Trophoblast cell (in vitro differentiated cells and primary cell): ENCODE data around the gene EXD3.

Experiments used
- DNase-seq, 2 donors: peaks; one replicate each; pipeline ENCODE4 v3.0.0-alpha.2; 2016
- H2AFZ ChIP-seq: 2 replicates; pipeline ENCODE4 v1.6.1; 2013; ENCODE audit warnings: low read length, moderate library complexity, mild to moderate bottlenecking; ENCODE audit not compliant: insufficient read depth, poor library complexity
- H2AK5ac ChIP-seq: 2 replicates; pipeline ENCODE4 v1.6.1; 2013; ENCODE audit warnings: mild to moderate bottlenecking, low read length
- H2BK120ac ChIP-seq: 2 replicates; pipeline ENCODE4 v1.6.1; 2013; ENCODE audit warnings: low read length, mild to moderate bottlenecking, moderate library complexity; ENCODE audit not compliant: insufficient read depth, poor library complexity
- H2BK12ac ChIP-seq: 2 replicates; pipeline ENCODE4 v1.6.1; 2013; ENCODE audit warnings: mild to moderate bottlenecking, low read length, moderate library complexity
- H2BK5ac ChIP-seq: 2 replicates; pipeline ENCODE4 v1.6.1; 2013; ENCODE audit warnings: low read length, low read depth, moderate library complexity, mild to moderate bottlenecking; ENCODE audit not compliant: poor library complexity
- H3K14ac ChIP-seq: 2 replicates; pipeline ENCODE4 v1.6.1; 2013; ENCODE audit warnings: mild to moderate bottlenecking, low read length
- H3K18ac ChIP-seq: 2 replicates; pipeline ENCODE4 v1.6.1; 2013; ENCODE audit warnings: mild to moderate bottlenecking, low read length
- H3K23ac ChIP-seq: 2 replicates; pipeline ENCODE4 v1.6.1; 2013; ENCODE audit warnings: low read length
- H3K27ac ChIP-seq: 2 replicates; pipeline ENCODE4 v1.5.1; 2013; ENCODE audit warnings: low read depth, mild to moderate bottlenecking, inconsistent platforms, low read length, moderate library complexity
- H3K27me3 ChIP-seq: 2 replicates; pipeline ENCODE4 v1.6.1; 2013; ENCODE audit warnings: inconsistent platforms, mild to moderate bottlenecking, low read length, moderate library complexity; ENCODE audit not compliant: insufficient read depth
- H3K36me3 ChIP-seq, 2 experiments: 1 replicate in 1 of 2; 2 replicates in 1 of 2; pipeline ENCODE4 v1.6.1; 2013; ENCODE audit warnings: low read length in 2 of 2, mild to moderate bottlenecking in 2 of 2, moderate library complexity in 1 of 2; ENCODE audit not compliant: insufficient read depth in 2 of 2, control insufficient read depth in 1 of 2
- H3K4ac ChIP-seq: 2 replicates; pipeline ENCODE4 v1.6.1; 2013; ENCODE audit warnings: low read depth, mild to moderate bottlenecking, low read length, moderate library complexity
- H3K4me1 ChIP-seq, 2 experiments: 1 replicate in 1 of 2; 2 replicates in 1 of 2; pipeline ENCODE4 v1.6.1; 2013; ENCODE audit warnings: low read length in 2 of 2, mild to moderate bottlenecking in 2 of 2, moderate library complexity in 1 of 2; ENCODE audit not compliant: insufficient read depth in 2 of 2, control insufficient read depth in 1 of 2
- H3K4me2 ChIP-seq: 2 replicates; pipeline ENCODE4 v1.6.1; 2013; ENCODE audit warnings: inconsistent platforms, mild to moderate bottlenecking, low read length, moderate library complexity
- H3K4me3 ChIP-seq: 2 replicates; pipeline ENCODE4 v1.5.1; 2013; ENCODE audit warnings: mild to moderate bottlenecking, low read depth, low read length, inconsistent platforms
- H3K79me1 ChIP-seq: one replicate; pipeline ENCODE4 v1.6.1; 2013; ENCODE audit warnings: low read length
- H3K79me2 ChIP-seq: 2 replicates; pipeline ENCODE4 v1.6.1; 2013; ENCODE audit warnings: low read length, mild to moderate bottlenecking; ENCODE audit not compliant: control insufficient read depth, insufficient read depth, poor library complexity
- H3K9ac ChIP-seq: 2 replicates; pipeline ENCODE4 v1.6.1; 2013; ENCODE audit warnings: mild to moderate bottlenecking, low read length
- H3K9me3 ChIP-seq: 2 replicates; pipeline ENCODE4 v1.6.1; 2013; ENCODE audit warnings: low read depth, mild to moderate bottlenecking, control low read depth, inconsistent platforms, low read length; ENCODE audit not compliant: insufficient read depth
- H4K12ac ChIP-seq: 2 replicates; pipeline ENCODE4 v1.6.1; 2013; ENCODE audit warnings: low read depth, mild to moderate bottlenecking, low read length, moderate library complexity
- H4K8ac ChIP-seq: 2 replicates; pipeline ENCODE4 v1.6.1; 2013; ENCODE audit warnings: low read depth, mild to moderate bottlenecking, low read length, moderate library complexity
- H4K91ac ChIP-seq: one replicate; pipeline ENCODE4 v1.6.1; 2013; ENCODE audit warnings: low read depth, mild to moderate bottlenecking, low read length, moderate library complexity
- WGBS: extraction: QIAGEN DNeasy Blood & Tissue Kit; methylation state at CpG from one replicate; pipeline ENCODE4 v1.1.7; 2013; ENCODE audit warnings: missing lambda C conversion rate; ENCODE audit not compliant: insufficient read length, insufficient coverage; ENCODE audit errors: extremely low coverage; 5-methylcytosine and 5-hydroxymethylcytosine counted together

The EXD3 gene

GRCh38 chr9:137306066-137306849, 116.7 kb downstream of the EXD3 start:
- no peak overlapping the region for H2BK5ac ChIP-seq
- no peak overlapping the region for H4K91ac ChIP-seq
- H3K23ac ChIP-seq, result no peak overlapping the region
- H2AFZ ChIP-seq, result no peak overlapping the region
- no peak overlapping the region for H3K18ac ChIP-seq
- H3K79me2 ChIP-seq, result no peaks in the 10 kb centered on the region
- H3K4me1 ChIP-seq, result peaks cover 9 to 16% of the 10 kb centered on the region in 2 experiments
- H3K4ac ChIP-seq, result no peak overlapping the region
- no peak overlapping the region for H2BK120ac ChIP-seq
- no peak overlapping the region for H2BK12ac ChIP-seq
- H2AK5ac ChIP-seq, result no peak overlapping the region
- H3K27ac ChIP-seq, result no peak overlapping the region
- H4K8ac ChIP-seq, result no peak overlapping the region
- peaks cover 5% of the 10 kb centered on the region for H3K27me3 ChIP-seq
- H3K14ac ChIP-seq, result no peak overlapping the region
- no CpG with 5 or more reads among the region's 30 CpGs for WGBS
- no peak overlapping the region for H3K9ac ChIP-seq
- H3K36me3 ChIP-seq, result no peaks in the 10 kb centered on the region
- H3K79me1 ChIP-seq, result peaks cover 2% of the 10 kb centered on the region
- no peaks in the 10 kb centered on the region for H3K9me3 ChIP-seq
- H3K4me3 ChIP-seq, result no peak overlapping the region
- no peak for DNase-seq
- H3K4me2 ChIP-seq, result no peak overlapping the region
- H4K12ac ChIP-seq, result no peak overlapping the region

GRCh38 chr9:137305798-137306065, 117.2 kb downstream of the EXD3 start:
- Histone ChIP-seq H4K8ac (no peak overlapping the region), H2BK12ac (no peak overlapping the region), H3K27ac (no peak overlapping the region), H3K79me1 (peaks cover 2% of the 10 kb centered on the region), H3K4me2 (no peak overlapping the region), H2AFZ (no peak overlapping the region), H3K36me3 (no peaks in the 10 kb centered on the region), H3K14ac (no peak overlapping the region), H2AK5ac (no peak overlapping the region), H3K9me3 (no peaks in the 10 kb centered on the region), H2BK5ac (no peak overlapping the region), H4K91ac (no peak overlapping the region), H3K18ac (no peak overlapping the region), H2BK120ac (no peak overlapping the region), H3K27me3 (peaks cover 5% of the 10 kb centered on the region), H3K23ac (no peak overlapping the region), H3K4me1 (peaks cover 9 to 19% of the 10 kb centered on the region in 2 experiments), H3K4me3 (no peak overlapping the region), H4K12ac (no peak overlapping the region), H3K4ac (no peak overlapping the region), H3K79me2 (no peaks in the 10 kb centered on the region), H3K9ac (no peak overlapping the region)
- no peak for DNase-seq
- WGBS, result no CpG with 5 or more reads among the region's 8 CpGs

- Histone ChIP-seq H2BK5ac (no peak overlapping the region), H3K9me3 (no peaks in the 10 kb centered on the region), H3K23ac (no peak overlapping the region), H2BK12ac (no peak overlapping the region), H3K79me2 (no peaks in the 10 kb centered on the region), H4K91ac (no peak overlapping the region), H3K14ac (no peak overlapping the region), H2AFZ (no peak overlapping the region), H3K18ac (no peak overlapping the region), H4K12ac (no peak overlapping the region), H3K36me3 (no peaks in the 10 kb centered on the region), H3K27me3 (peaks cover 5% of the 10 kb centered on the region), H2AK5ac (no peak overlapping the region), H3K27ac (no peak overlapping the region), H3K9ac (no peak overlapping the region), H3K4ac (no peak overlapping the region), H2BK120ac (no peak overlapping the region), H3K4me3 (no peak overlapping the region), H3K4me1 (peaks cover 9 to 22% of the 10 kb centered on the region in 2 experiments), H3K4me2 (no peak overlapping the region), H4K8ac (no peak overlapping the region), H3K79me1 (peaks cover 2% of the 10 kb centered on the region)
- DNase-seq, result peak in 1 of 2 donors; percentile 22
- WGBS, result no CpG with 5 or more reads among the region's 36 CpGs
These were observed 117.7 kb downstream of the EXD3 start for GRCh38 chr9:137305060-137305797.

- Histone ChIP-seq H3K79me2 (no peaks in the 10 kb centered on the region), H3K4me3 (no peak overlapping the region), H3K27me3 (peaks cover 5% of the 10 kb centered on the region), H3K79me1 (peaks cover 2% of the 10 kb centered on the region), H3K14ac (no peak overlapping the region), H4K8ac (no peak overlapping the region), H3K36me3 (no peaks in the 10 kb centered on the region), H3K4ac (no peak overlapping the region), H4K12ac (no peak overlapping the region), H3K9ac (no peak overlapping the region), H2AFZ (no peak overlapping the region), H2BK5ac (no peak overlapping the region), H3K4me2 (no peak overlapping the region), H2AK5ac (no peak overlapping the region), H2BK12ac (no peak overlapping the region), H3K9me3 (no peaks in the 10 kb centered on the region), H3K18ac (no peak overlapping the region), H2BK120ac (no peak overlapping the region), H3K4me1 (peaks cover 9 to 22% of the 10 kb centered on the region in 2 experiments), H3K27ac (no peak overlapping the region), H4K91ac (no peak overlapping the region), H3K23ac (no peak overlapping the region)
- WGBS, result no CpG with 5 or more reads among the region's 16 CpGs
- no peak for DNase-seq
These were observed 118.4 kb downstream of the EXD3 start for GRCh38 chr9:137304383-137305059.
